H4 (cell line): Measurements from ENCODE around the gene ANKRD16. TPM values are rescaled to one million over a fixed set of nuclear protein-coding genes. Genes with fewer than 3 reads are reported as not detected.
A peak's percentile ranks its signal among the peaks of the same experiment; 100 is the strongest.
"Not testable (repeated sequence)": the region's sequence is repeated elsewhere in the genome, so short reads cannot be mapped to it uniquely, and the experiment has no call there.

Source experiments
- DNase-seq: peaks from one replicate; pipeline ENCODE4 v3.0.0-alpha.2; 2015; ENCODE audit warnings: low spot score
- total RNA-seq: library from RNA; depleted of rRNA; stranded (reverse); fragments of >200 nt; shearing (Covaris generic); gene quantifications from 2 replicates; pipeline ENCODE4 v1.2.3, GENCODE V29; 2014; rRNA removed

The ANKRD16 gene
- 3.0 and 3.2 TPM in 2 replicates for total RNA-seq

- peak; percentile 86 for DNase-seq
These were observed at the start of gene ANKRD16, which contains the start of gene FBH1 for GRCh38 chr10:5889624-5890451. Gene ANKRD16, minus strand, starts transcription at chr10:5889893. Its CDS starts 539 bp downstream, at chr10:5889354. Gene FBH1, plus strand, starts transcription at chr10:5890243. Its CDS starts 103 bp downstream, at chr10:5890346.

GRCh38 chr10:5938291-5938690 lies 48.6 kb upstream of the ANKRD16 start:
- DNase-seq = no peak

DNA sequence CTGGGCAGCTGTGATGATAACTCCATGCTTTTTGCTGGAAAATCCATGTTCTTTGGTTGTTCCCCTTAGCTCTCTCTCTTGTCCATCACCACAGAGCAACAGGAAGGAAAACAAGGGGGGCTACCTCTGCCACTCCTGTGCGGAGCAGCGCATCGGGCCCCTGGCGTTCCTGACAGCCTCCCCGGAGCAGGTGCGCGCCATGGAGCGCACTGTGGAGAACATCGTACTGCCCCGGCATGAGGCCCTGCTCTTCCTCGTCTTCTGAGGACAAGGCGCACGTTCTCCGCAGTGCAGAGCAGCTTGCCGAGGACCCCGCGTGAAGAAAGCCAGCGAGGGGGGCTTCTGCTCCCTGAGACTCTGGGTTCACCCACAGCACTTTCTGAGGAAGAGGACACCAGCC lies 47.3 kb upstream of the ANKRD16 start:
- no peak for DNase-seq

DNA sequence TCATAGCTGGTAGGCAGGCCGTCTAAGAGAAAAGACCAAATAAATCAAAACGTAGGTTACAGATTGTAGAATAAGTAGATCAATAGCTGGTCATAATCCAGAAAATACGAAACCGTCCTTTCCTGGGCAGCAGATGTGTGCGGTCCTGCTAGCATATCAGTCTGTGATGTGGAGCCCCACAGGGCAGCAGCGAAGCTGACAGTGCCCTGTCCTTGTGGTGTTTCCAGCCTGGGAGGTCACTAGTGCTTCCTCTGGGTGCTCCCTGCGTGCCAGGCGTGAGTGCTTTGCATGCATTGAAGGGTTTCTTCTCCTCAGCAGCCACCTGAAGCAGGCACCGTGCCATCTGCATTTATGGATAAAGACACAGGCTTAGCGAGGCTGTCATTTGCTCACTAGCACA lies 45.9 kb upstream of the ANKRD16 start:
- DNase-seq = no peak

DNA sequence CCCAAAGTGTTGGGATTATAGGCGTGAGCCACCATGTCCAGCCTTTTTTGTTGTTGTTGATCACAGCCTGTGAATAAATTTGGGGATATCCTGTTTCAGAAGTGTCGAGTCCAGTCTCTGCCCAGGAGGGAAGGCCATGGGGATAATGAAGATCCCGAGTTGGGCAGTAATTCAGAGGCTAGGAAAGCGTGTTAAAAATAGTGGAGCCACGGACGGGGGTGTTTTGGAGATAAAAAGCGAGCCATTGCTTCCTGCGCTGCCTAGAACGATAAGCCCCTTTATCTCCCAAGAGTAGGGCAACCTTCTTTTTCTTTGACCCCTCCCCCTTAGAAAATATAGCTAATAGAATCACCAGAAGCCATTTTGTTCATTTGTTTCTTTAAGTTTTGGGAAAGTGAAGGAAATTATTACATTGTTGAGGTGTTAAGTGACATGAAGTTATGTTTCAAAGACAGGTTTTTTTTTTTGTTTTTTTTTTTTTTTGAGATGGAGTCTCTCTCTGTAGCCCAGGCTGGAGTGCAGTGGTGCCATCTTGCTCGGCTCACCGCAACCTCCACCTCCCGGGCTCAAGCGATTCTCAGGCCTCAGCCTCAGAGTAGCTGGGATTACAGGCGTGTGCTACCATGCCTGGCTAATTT lies 44.3 kb upstream of the ANKRD16 start:
- no peak for DNase-seq

- DNase-seq = no peak
These were observed 42.7 kb upstream of the ANKRD16 start for GRCh38 chr10:5932345-5932744.

- DNase-seq = no peak
These were observed 40.6 kb upstream of the ANKRD16 start for GRCh38 chr10:5930272-5930671.

- DNase-seq = no peak
These were observed 39.7 kb upstream of the ANKRD16 start for GRCh38 chr10:5929442-5929841.

DNA sequence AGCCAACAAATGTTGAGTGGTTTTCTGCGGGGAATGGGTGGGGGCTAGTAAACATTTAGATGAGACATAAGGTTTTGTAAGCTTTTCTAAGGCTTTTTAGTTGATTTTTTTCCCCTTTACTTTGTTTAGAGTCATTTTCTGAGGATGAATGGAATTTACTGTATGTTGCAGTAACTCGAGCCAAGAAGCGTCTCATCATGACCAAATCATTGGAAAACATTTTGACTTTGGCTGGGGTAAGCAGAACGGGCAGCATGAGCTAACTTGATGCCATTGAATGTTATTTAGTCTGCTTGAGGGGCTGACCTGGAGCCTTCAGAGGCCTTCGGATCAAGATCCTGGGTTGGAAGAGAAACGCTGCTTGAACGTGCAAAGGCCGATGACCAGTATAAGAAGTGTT lies 37.6 kb upstream of the ANKRD16 start:
- no peak for DNase-seq

DNA sequence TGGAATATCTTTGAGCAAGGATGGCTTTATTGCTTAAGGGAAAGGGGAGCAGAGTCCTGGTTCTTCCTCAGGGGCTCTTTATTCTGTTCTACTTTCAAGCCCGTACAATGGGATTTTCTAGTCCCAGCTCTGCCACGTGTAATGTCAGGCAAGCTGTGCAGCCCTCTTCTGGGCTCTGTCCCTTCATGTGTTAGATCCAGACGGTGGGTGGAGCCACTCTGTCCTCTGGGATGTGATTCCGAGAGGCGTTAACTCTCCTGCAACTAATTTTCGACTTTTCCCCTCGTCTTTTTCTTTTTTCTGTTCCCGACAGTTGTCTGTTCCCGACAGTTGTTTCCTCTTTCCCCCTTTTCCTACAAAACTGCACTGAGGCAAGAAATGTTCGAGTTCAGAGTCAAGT lies 35.2 kb upstream of the ANKRD16 start:
- DNase-seq = no peak

- no peak for DNase-seq
These were observed 32.1 kb upstream of the ANKRD16 start for GRCh38 chr10:5921746-5922145.

- no peak for DNase-seq
These were observed 29.9 kb upstream of the ANKRD16 start for GRCh38 chr10:5919568-5919967.

DNA sequence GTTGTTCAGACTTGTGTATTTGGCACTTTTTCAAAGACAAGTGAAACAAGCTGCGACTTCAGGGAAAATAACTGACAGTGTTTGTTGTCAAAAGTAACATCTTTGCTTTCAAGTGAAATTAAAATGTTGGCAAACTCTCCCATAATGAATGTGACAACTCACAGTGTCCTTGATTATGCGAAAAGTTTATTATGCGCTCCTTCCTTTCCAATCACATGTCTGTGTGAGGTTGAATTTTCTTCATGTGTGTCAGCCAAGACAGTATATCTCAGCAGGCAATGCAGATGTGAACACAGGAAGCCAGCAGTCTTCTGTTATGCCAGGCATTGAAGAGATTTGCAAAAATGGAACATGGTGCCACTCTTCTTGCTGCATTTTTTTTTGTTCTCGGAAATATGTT lies 29.1 kb upstream of the ANKRD16 start:
- DNase-seq = no peak

- DNase-seq = no peak
These were observed 27.6 kb upstream of the ANKRD16 start for GRCh38 chr10:5917305-5917704.

DNA sequence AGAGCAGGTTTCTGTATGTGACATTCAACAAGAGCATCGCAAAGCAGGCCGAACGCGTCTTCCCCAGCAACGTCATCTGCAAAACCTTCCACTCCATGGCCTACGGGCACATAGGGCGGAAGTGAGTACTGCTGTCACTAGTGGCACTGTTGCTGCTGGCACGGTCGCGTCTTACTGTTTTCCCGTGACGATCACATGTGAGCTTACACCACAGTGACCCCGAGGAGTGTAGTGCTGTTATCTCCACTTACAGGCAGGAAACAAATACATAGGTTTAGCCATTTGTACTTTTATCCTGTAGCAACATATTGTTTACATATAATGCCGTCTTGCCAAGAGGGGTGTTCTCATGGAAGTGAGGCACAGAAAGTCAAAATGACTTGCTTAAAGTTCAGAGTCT lies 25.8 kb upstream of the ANKRD16 start:
- no peak for DNase-seq

GRCh38 chr10:5913736-5914135 lies 24.0 kb upstream of the ANKRD16 start:
- DNase-seq = no peak

DNA sequence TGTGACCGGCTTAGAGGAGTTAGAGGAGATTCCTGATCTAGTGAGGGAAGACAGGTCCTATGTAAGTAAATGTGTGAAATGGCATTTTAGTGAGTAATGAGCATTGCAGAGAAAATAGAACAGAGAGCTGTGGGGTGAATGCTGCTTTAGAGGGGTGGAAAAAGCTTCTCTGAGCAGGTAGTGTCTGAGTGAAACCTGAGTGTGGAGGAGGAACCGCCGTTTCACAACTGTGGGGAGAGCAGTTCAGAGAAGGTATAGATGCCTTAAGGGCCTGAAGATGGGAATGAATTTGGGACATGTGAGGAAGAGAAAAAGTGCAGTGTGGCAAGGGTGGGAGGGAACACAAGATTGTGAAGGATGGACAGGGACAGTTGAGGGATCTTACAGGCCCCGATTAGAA lies 22.0 kb upstream of the ANKRD16 start:
- no peak for DNase-seq

GRCh38 chr10:5910323-5911100 lies 20.8 kb upstream of the ANKRD16 start:
- no peak for DNase-seq

GRCh38 chr10:5908676-5909075 lies 19.0 kb upstream of the ANKRD16 start:
- DNase-seq = not testable (repeated sequence)

DNA sequence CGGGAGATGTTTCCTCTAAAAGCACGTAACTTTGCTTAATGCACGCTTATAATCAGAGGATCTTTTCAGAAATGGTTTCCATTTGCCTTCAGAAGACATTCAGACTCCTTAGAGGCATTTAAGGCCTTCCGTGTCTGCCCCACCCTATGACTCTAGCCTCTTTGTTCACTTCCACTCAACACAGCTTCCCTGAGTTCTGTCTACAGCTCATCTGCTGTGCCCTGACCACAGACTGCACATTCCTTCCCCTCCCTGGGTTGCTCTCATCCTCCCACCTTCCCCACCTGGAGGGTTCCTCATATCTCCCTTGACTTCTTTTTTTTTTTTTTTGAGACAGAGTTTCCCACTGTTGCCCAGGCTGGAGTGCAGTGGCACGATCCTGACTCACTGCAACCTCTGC lies 17.0 kb upstream of the ANKRD16 start:
- DNase-seq = no peak

GRCh38 chr10:5905854-5906507 lies 16.3 kb upstream of the ANKRD16 start:
- DNase-seq = no peak

DNA sequence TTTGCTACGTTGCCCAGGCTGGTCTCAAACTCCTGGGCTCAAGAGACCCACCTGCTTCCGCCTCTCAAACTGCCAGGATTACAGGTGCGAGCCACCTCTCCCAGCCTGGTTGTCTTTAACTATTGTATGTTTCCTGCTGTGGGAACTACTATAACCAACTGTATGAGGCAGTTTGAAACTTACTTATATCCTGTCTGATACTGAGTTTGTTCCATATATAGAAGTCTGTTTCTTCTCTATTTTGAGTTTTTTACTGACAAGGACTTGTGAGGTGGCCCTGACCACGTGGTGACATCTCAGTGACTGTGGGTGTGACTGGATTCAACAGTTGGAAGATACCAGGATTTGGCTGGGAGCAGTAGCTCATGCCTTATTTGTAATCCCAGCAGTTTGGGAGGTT lies 14.5 kb upstream of the ANKRD16 start:
- DNase-seq = no peak
